WI38 (cell line): ENCODE data around the gene SAMD9.

Experiments used
- H3K4me3 ChIP-seq: 2 replicates; pipeline ENCODE4 v1.5.1; 2011; ENCODE audit warnings: low read depth, mild to moderate bottlenecking, control low read depth, low read length
- TF ChIP-seq, protein P1 (sequence below): IDR thresholded peaks from 2 replicates; pipeline ENCODE4 v1.5.1; 2012; ENCODE audit warnings: low read depth, mild to moderate bottlenecking, control low read depth, low read length

The SAMD9 gene

DNA sequence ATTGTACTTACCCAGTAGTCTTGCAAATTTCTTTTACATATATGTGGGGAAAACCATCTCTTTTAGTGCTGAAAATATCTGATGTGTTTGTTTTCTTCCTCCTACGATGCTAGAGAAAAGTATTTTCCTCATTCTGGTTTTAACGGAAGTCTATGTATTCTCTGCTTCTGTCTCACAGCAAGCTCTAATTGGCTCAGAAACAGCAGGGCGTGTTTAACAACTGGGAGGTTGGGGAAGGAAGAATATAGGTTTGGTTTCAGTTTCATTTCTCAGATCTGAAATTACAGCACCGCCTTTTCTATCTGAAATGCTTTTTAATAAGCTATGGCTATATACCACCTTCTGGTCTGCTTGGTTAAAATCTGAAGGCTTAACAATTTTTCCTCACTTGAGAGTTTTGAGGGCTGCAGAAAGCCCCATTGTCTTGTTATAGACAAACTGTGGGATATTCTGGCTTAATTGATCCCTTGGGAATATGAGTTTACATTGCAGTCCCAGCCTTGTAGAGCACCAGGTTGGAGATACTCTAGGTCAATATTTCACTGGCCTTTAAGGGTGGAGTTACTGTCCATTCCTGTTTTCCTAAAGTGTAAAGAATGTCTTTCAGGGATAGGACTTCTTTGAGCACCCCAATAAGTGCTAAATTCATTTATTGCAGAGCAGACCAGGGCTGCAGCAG is at the start of gene SAMD9:
Gene SAMD9, minus strand, starts transcription at position 128 of the 679 bp plus-strand sequence. CDS start 11,882 bp downstream, outside the sequence.
- H3K4me3 ChIP-seq, result peak within 1 kb of the TSS; percentile 64
- TF ChIP-seq, protein P1, sequence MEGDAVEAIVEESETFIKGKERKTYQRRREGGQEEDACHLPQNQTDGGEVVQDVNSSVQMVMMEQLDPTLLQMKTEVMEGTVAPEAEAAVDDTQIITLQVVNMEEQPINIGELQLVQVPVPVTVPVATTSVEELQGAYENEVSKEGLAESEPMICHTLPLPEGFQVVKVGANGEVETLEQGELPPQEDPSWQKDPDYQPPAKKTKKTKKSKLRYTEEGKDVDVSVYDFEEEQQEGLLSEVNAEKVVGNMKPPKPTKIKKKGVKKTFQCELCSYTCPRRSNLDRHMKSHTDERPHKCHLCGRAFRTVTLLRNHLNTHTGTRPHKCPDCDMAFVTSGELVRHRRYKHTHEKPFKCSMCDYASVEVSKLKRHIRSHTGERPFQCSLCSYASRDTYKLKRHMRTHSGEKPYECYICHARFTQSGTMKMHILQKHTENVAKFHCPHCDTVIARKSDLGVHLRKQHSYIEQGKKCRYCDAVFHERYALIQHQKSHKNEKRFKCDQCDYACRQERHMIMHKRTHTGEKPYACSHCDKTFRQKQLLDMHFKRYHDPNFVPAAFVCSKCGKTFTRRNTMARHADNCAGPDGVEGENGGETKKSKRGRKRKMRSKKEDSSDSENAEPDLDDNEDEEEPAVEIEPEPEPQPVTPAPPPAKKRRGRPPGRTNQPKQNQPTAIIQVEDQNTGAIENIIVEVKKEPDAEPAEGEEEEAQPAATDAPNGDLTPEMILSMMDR, result no peak

DNA sequence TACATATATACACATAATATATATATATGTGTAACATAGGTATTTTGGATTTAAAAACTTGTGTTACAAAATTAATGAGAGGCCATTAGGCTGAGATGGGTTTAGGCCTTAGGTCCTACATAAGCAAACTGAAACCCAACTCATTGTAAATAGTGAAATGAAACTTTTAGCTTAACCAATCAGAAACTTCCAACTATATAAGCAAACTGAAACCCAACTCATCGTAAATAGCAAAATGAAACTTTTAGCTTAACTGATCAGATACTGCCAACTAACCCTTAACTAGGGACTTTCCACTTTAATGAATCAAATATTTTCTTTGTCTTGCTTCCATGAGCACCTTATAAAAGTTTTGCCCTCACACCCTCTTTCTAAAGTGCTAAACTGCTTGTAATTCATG is 47.7 kb upstream of the SAMD9 start:
- TF ChIP-seq, protein P1, result no peak
- no peak overlapping the region for H3K4me3 ChIP-seq

DNA sequence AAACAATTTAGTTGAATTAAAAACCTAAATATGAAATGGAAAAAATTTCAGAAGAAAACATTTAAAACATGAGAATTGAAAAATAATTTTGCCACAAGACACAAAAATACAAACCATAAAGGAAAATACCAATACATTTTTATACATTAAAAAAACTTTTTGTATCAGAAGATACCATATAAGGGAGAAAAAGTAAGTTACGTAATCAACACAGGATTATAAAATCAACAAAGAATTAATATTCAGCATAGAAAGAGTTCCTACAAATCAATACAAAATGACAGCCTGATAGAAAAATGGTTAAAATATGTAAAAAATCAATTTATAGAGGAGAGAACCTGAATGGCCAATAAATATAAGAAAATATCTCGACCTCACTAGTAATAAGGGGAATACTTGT is 47.0 kb upstream of the SAMD9 start:
- no peak overlapping the region for H3K4me3 ChIP-seq
- TF ChIP-seq, protein P1, result no peak

DNA sequence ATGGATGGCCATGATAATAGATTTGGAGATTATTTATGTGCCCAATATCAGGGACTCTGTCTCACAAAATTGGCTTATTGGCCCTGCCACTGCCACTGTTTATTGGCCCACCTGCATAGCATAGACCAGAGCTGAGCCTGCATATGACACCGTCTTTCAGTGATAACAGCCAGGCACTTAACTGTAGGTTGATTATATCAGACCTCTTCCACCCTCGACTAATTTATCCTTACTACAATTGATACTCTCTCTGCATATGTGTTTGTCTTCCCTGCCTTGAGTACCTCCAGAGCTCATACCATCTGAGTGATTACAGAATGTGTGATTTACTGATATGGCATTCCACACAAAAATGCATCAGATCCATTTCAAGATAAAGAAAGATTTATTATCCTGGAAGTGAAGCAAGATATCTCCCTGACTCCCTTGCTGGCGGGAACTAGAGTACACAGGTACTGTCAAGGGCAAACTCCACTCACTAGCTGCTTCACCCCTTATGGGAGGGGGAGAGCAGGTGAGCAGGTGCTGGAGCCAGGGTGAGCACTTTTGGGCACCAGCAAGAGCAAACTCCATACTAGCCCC is 43.5 kb upstream of the SAMD9 start:
- TF ChIP-seq, protein P1, result no peak
- no peak overlapping the region for H3K4me3 ChIP-seq

DNA sequence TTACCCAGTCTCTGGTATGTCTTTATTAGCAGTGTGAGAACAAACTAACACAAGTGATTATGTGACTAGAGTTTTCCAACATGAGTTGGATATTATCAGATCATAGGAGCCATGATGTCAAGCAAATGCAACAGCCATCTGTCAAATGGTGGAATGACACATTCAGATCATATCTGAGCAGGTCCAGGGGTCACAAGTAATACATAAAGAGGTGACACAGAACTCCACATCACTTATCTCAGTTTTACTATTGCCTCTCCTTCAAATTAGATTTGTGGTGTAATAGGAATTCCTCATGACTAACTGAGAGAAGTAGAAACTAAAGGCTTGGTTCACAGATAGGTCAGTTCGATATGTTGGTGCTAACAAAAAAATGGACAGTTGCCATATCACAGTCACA is 42.6 kb upstream of the SAMD9 start:
- H3K4me3 ChIP-seq, result no peak overlapping the region
- TF ChIP-seq, protein P1, result no peak

DNA sequence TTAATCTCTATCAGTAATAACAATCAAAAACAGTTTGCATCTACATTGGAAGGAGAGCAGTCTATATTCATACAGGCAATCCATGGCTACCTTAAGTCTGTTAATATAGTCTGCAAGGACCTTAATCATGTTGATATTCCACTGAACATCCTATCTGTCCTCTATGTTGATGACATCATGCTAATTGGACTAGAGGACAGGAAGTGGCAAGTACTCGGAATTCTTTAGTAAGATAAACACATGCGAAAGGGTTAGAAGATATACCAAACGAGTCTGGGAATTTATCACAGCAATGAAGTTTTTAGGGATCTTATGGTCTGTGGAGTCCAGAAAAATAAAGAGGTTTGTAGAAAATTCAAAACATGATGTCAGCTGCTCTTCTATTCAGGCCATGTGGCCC is 41.7 kb upstream of the SAMD9 start:
- H3K4me3 ChIP-seq, result no peak overlapping the region
- TF ChIP-seq, protein P1, result no peak

DNA sequence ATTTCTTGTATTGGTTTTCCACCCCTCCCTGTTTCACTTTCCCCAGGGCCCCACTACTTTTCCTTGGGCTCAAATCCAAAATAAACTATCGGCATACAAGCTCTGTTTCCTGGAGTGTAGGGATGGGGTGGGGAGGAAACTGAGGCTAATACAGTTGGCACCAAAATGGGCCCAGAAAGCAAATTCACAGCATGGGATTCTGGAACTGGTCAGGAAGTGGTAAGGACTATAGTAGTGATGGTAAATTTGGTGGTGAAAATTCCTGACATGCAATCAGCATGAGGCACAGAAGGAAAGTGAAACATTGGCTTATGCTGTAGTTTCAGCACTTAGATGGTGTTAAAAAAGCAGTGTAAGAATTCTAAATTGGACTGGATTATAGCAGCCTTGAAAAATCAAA is 39.1 kb upstream of the SAMD9 start:
- TF ChIP-seq, protein P1, result no peak
- H3K4me3 ChIP-seq, result no peak overlapping the region
